Bronchial epithelial cell (primary cell): Measurements from ENCODE around the gene KDM4D. TPM values are rescaled to one million over a fixed set of nuclear protein-coding genes. Genes with fewer than 3 reads are reported as not detected.
A peak's percentile ranks its signal among the peaks of the same experiment; 100 is the strongest.
"Not testable (repeated sequence)": the region's sequence is repeated elsewhere in the genome, so short reads cannot be mapped to it uniquely, and the experiment has no call there.

Source experiments
- DNase-seq: peaks from one replicate; pipeline ENCODE4 v3.0.0-alpha.2; 2010; ENCODE audit warnings: low read depth
- FAIRE-seq: peaks from 2 replicates; lab custom pipeline; 2011; peaks lifted over from hg19 to GRCh38; lab: Jason Lieb, UNC
- H3K27me3 ChIP-seq: 2 replicates; pipeline ENCODE4 v1.5.1; 2011; ENCODE audit warnings: low read length; ENCODE audit not compliant: control insufficient read depth, insufficient read depth
- H3K36me3 ChIP-seq: 2 replicates; pipeline ENCODE4 v1.5.1; 2011; ENCODE audit warnings: low read length; ENCODE audit not compliant: control insufficient read depth, insufficient read depth
- H3K4me3 ChIP-seq: 2 replicates; pipeline ENCODE4 v1.5.1; 2011; ENCODE audit warnings: mild to moderate bottlenecking, low read depth, low read length, control low read depth
- total RNA-seq: library from RNA; depleted of rRNA; stranded (reverse); fragments of >200 nt; gene quantifications from 2 replicates; pipeline ENCODE4 v1.2.1, GENCODE V29; 2014
- TF ChIP-seq, protein P1 (sequence below): IDR thresholded peaks from 2 replicates; pipeline ENCODE4 v1.5.1; 2011; ENCODE audit warnings: mild to moderate bottlenecking, moderate library complexity, low read length, control low read depth, inconsistent platforms; ENCODE audit not compliant: insufficient read depth, severe bottlenecking

KDM4D gene
- total RNA-seq, 1 donor from 2014 or later: 0.53 TPM

GRCh38 chr11:95028357-95028756, 54.8 kb downstream of the KDM4D start:
- no peak overlapping the region for H3K4me3 ChIP-seq
- no peaks in the 10 kb centered on the region for H3K36me3 ChIP-seq
- DNase-seq (no peak), FAIRE-seq (no peak)
- no peaks in the 10 kb centered on the region for H3K27me3 ChIP-seq
- TF ChIP-seq, protein P1, sequence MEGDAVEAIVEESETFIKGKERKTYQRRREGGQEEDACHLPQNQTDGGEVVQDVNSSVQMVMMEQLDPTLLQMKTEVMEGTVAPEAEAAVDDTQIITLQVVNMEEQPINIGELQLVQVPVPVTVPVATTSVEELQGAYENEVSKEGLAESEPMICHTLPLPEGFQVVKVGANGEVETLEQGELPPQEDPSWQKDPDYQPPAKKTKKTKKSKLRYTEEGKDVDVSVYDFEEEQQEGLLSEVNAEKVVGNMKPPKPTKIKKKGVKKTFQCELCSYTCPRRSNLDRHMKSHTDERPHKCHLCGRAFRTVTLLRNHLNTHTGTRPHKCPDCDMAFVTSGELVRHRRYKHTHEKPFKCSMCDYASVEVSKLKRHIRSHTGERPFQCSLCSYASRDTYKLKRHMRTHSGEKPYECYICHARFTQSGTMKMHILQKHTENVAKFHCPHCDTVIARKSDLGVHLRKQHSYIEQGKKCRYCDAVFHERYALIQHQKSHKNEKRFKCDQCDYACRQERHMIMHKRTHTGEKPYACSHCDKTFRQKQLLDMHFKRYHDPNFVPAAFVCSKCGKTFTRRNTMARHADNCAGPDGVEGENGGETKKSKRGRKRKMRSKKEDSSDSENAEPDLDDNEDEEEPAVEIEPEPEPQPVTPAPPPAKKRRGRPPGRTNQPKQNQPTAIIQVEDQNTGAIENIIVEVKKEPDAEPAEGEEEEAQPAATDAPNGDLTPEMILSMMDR: no peak

GRCh38 chr11:95033051-95033450, 59.5 kb downstream of the KDM4D start:
- H3K36me3 ChIP-seq: no peaks in the 10 kb centered on the region
- TF ChIP-seq, protein P1: no peak
- no peak overlapping the region for H3K4me3 ChIP-seq
- no peaks in the 10 kb centered on the region for H3K27me3 ChIP-seq
- DNase-seq (no peak), FAIRE-seq (no peak)

DNA sequence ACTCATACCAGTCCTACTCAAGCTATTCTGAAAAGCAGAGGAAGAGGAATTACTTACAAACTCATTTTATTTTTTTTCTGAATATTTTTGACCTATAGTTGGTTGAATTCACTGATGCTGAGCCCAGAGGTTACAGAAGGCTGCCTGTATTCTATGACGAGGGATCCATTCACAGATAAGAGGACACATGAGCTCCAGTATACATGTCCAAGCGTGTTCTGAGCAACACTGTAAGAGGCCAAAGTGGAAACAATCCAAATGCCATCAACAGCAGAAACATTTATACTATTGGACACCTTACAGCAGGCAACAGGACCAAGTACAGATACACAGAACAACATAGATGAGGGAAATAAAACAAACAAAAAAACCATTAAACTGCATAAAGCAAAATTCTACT, 61.8 kb downstream of the KDM4D start:
- TF ChIP-seq, protein P1: no peak
- no peak overlapping the region for H3K4me3 ChIP-seq
- no peaks in the 10 kb centered on the region for H3K27me3 ChIP-seq
- H3K36me3 ChIP-seq: no peaks in the 10 kb centered on the region
- no peak for FAIRE-seq
- DNase-seq: peak; percentile 92

GRCh38 chr11:95037356-95038035, 64.0 kb downstream of the KDM4D start:
- not testable (repeated sequence) for FAIRE-seq, H3K36me3 ChIP-seq, H3K27me3 ChIP-seq, DNase-seq
- H3K4me3 ChIP-seq: peak overlapping the region; percentile 27

- peaks cover 2% of the 10 kb centered on the region for H3K27me3 ChIP-seq
- FAIRE-seq (no peak), DNase-seq (no peak)
- TF ChIP-seq, protein P1: no peak
- no peak overlapping the region for H3K4me3 ChIP-seq
- H3K36me3 ChIP-seq: no peaks in the 10 kb centered on the region
These were observed 68.7 kb downstream of the KDM4D start for GRCh38 chr11:95042239-95042638.

- TF ChIP-seq, protein P1: no peak
- no peaks in the 10 kb centered on the region for H3K36me3 ChIP-seq
- peaks cover 2% of the 10 kb centered on the region for H3K27me3 ChIP-seq
- DNase-seq: no peak
- H3K4me3 ChIP-seq: no peak overlapping the region
- FAIRE-seq: no peak
These were observed 69.4 kb downstream of the KDM4D start for GRCh38 chr11:95042906-95043305.
